Esophagus muscularis mucosa (tissue), 4 donors: ENCODE data around the gene NTSR1.

Experiments used
- EP300 ChIP-seq: sonication (generic); formaldehyde crosslinking; IDR thresholded peaks from one replicate; pipeline ENCODE4 v1.6.1; 2017; ENCODE audit warnings: antibody characterized with exemption
- POLR2A ChIP-seq: fragments of 450-650 bp; IDR thresholded peaks from one replicate; pipeline ENCODE4 v1.6.1; 2017; ENCODE audit warnings: antibody characterized with exemption, moderate library complexity, mild to moderate bottlenecking, low read depth
- POLR2AphosphoS5 ChIP-seq, 2 donors: sonication (generic); formaldehyde crosslinking; IDR thresholded peaks; one replicate each; pipeline ENCODE4 v1.6.1; 2017; ENCODE audit warnings: antibody characterized with exemption in 2 of 2
- TF ChIP-seq, protein P1 (sequence below), 3 experiments: fragments of 200-600 bp in 2 of 3; fragments of 450-650 bp in 1 of 3; sonication (generic) in 2 of 3; IDR thresholded peaks; one replicate each; pipeline ENCODE4 v1.5.1; 2017 to 2019; ENCODE audit warnings: antibody characterized with exemption in 3 of 3, mild to moderate bottlenecking in 2 of 3, moderate library complexity in 1 of 3

- TF ChIP-seq POLR2AphosphoS5 (IDR thresholded peaks at IDR 0.05), result no peak
- TF ChIP-seq, protein P1, sequence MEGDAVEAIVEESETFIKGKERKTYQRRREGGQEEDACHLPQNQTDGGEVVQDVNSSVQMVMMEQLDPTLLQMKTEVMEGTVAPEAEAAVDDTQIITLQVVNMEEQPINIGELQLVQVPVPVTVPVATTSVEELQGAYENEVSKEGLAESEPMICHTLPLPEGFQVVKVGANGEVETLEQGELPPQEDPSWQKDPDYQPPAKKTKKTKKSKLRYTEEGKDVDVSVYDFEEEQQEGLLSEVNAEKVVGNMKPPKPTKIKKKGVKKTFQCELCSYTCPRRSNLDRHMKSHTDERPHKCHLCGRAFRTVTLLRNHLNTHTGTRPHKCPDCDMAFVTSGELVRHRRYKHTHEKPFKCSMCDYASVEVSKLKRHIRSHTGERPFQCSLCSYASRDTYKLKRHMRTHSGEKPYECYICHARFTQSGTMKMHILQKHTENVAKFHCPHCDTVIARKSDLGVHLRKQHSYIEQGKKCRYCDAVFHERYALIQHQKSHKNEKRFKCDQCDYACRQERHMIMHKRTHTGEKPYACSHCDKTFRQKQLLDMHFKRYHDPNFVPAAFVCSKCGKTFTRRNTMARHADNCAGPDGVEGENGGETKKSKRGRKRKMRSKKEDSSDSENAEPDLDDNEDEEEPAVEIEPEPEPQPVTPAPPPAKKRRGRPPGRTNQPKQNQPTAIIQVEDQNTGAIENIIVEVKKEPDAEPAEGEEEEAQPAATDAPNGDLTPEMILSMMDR (IDR thresholded peaks at IDR 0.05), result no peak
- TF ChIP-seq POLR2A, result no peak
- TF ChIP-seq EP300, result no peak
These were observed 33.9 kb downstream of the NTSR1 start for GRCh38 chr20:62742550-62742949.
